T-helper 2 cell treated with Interferon-gamma antibody and Interleukin-4, amounts not matched to agents 5 μg/mL and 100 μg/mL, for 36 hours (primary cell): ENCODE data around the gene ZBTB14.

Source experiments
- DNase-seq: peaks from one replicate; pipeline ENCODE4 v3.0.0; 2021; ENCODE audit warnings: low spot score
- H3K27ac Mint-ChIP-seq: one replicate; pipeline ENCODE4 v1.8.0; 2021; ENCODE audit warnings: mild to moderate bottlenecking, mixed read lengths
- H3K27me3 Mint-ChIP-seq: one replicate; pipeline ENCODE4 v1.8.0; 2021; ENCODE audit warnings: low read depth, mixed read lengths
- H3K36me3 Mint-ChIP-seq: one replicate; pipeline ENCODE4 v1.8.0; 2021; ENCODE audit warnings: low read depth, mixed read lengths
- H3K4me1 Mint-ChIP-seq: one replicate; pipeline ENCODE4 v1.8.0; 2021; ENCODE audit warnings: low read depth, mixed read lengths
- H3K4me3 Mint-ChIP-seq: one replicate; pipeline ENCODE4 v1.8.0; 2022; ENCODE audit warnings: mild to moderate bottlenecking, moderate library complexity, mixed read lengths
- H3K9me3 Mint-ChIP-seq: one replicate; pipeline ENCODE4 v1.8.0; 2021; ENCODE audit warnings: mixed read lengths

The ZBTB14 gene, protein sequence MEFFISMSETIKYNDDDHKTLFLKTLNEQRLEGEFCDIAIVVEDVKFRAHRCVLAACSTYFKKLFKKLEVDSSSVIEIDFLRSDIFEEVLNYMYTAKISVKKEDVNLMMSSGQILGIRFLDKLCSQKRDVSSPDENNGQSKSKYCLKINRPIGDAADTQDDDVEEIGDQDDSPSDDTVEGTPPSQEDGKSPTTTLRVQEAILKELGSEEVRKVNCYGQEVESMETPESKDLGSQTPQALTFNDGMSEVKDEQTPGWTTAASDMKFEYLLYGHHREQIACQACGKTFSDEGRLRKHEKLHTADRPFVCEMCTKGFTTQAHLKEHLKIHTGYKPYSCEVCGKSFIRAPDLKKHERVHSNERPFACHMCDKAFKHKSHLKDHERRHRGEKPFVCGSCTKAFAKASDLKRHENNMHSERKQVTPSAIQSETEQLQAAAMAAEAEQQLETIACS

DNA sequence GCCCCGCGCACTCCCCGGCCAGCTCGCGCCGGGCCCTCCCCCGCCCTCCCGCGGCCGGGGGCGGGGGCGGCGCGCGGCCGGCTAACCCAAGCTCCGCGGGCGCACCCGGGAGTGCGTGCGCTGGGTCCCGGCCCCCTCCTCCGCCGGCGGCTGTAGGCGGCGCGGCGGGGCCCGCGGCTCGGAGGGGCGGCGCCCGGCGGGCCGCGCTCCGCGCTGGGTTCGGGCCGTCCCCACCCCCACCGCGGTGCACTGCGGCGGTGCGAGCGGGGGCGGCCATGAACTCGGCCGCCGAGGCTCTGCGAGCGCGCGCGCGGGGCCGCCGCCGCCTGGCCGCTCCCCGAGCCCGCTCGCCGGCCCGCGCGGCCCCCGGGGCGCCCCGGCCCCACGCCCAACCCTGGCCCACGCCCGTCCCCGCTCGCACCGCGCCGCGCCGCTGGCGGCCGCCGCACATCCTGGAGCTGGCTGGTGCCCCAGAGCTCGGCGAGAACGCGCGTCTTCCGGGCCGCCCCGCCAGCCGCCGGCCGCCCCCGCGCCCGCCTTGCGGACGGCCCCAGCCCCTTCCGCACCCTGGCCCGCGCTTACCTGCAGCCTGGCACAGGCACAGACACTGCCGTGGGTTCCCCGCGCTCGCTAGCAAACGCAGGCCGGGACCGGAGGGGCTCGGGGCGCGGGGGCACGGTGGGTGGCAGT lies at the start of gene ZBTB14:
Gene ZBTB14 (minus strand): TSS at position 496 of the 690 bp plus-strand sequence. CDS start 2,480 bp downstream, outside the sequence.
- Mint-ChIP-seq H3K9me3 (no peaks in the 10 kb centered on the region), H3K4me1 (peaks cover 17% of the 10 kb centered on the region), H3K4me3 (peak within 1 kb of the TSS; percentile 96), H3K27me3 (peaks cover 15% of the 10 kb centered on the region), H3K27ac (peak within 1 kb of the TSS; percentile 99), H3K36me3 (peaks cover 24% of the 10 kb centered on the region)
- peak; percentile 71 for DNase-seq

DNA sequence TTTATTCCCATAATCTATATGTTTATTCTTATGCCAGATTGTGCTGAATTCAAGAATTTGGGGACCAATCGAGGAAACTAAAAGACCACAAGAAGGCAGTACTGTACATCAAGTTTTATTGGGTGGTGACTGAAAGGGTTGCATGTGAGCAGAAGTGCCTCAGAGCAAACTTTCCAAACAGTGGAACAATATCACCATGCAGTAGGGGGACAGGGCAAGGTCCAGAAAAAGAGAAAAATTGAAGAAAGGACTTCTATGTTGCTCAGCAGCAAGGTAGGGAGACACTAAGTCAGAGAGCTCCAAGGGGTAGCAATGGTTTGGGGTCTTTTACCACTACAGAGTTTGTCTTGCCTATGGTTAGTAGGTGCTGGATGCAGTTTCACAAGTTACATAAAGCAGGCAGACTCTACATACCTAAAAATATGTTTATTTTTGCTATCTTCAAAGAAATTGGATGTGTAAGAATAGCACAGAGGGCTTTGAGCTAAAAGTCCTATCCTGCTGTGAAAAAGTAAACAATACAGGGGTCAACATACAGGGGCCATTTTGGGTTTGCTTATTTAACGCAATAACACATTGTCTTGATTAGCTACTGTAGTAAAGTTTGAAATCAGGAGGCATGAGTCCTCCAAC lies 43.8 kb upstream of the ZBTB14 start:
- Mint-ChIP-seq H3K9me3 (no peaks in the 10 kb centered on the region), H3K36me3 (no peaks in the 10 kb centered on the region), H3K27ac (no peak overlapping the region), H3K27me3 (no peaks in the 10 kb centered on the region), H3K4me1 (no peaks in the 10 kb centered on the region), H3K4me3 (no peak overlapping the region)
- DNase-seq = no peak

DNA sequence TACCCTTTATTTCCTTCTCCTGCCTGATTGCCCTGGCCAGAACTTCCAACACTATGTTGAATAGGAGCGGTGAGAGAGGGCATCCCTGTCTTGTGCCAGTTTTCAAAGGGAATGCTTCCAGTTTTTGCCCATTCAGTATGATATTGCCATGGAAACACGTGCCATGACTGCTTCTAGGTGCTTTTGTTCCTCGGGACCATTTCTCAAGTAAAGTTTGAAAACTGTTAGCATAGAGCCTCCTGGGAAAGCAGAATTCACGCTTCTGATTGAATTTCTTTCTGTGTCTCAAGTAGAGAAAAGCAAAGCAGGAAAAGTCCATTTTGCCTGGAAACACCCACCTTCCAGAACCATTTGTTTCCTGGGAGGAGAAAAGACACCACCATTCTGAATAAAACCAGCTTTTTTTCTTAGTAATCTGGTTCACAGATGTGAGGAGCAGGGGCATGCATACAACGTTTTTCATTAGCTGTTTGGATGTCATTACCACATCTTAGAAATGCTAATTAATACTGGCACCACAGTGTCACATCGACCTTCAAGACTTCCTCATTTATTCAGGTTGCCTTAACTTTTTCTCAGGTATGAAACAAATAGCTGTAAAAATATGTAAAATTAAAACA lies 39.0 kb upstream of the ZBTB14 start:
- Mint-ChIP-seq H3K27me3 (no peaks in the 10 kb centered on the region), H3K9me3 (no peaks in the 10 kb centered on the region), H3K27ac (no peak overlapping the region), H3K4me1 (no peaks in the 10 kb centered on the region), H3K4me3 (no peak overlapping the region), H3K36me3 (no peaks in the 10 kb centered on the region)
- DNase-seq = no peak

DNA sequence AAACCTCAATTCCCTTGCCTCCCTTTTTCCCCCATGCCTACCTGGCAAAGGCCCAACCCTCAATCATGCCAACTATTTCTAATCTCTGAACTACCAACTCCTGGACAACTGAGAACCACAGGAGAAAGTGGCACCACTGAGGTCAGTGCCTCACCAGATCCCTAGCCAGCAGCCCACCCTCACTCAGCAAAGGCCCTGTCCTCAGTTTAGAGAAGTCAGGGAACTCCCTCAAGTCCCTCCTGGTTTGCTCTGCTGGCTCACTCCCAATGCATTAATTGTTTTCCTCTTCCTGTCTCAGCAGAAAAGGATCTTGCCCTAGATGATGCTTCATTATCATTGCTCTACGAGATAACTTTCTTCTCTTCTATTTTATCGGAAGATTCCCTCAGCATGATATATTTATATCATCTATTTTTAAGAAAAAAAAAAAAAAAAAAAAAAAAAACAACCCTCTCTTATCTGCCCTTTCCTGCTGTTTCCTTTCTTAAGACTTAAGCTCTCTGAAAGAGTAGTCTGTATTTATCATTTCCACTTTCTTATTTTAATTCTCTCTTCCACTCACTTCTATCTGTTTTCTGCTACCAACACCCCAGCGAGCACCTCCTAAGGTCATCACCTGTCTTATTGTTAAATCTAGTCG lies 22.7 kb upstream of the ZBTB14 start:
- Mint-ChIP-seq H3K27me3 (peaks cover 2% of the 10 kb centered on the region), H3K9me3 (peaks cover 3% of the 10 kb centered on the region), H3K36me3 (no peaks in the 10 kb centered on the region), H3K4me1 (no peaks in the 10 kb centered on the region), H3K27ac (no peak overlapping the region), H3K4me3 (no peak overlapping the region)
- DNase-seq = no peak

DNA sequence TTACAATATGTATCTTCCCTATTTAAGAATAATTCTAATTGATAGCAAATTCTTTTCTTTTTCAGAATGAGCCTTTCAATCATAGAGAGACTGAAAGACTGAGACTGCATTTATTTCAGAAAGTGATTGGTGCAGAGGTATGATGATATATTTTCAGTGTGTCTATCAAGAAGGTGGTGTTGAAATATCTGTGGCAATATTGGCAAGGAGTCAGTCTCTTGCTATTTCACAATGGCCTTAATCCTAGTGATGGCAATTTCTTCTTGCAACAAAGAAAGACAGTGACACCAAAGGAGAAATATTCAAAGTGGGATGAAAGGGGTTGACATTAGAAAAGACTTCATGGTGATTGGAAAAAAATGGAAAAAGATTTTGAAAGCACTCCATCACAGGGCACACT lies 21.7 kb upstream of the ZBTB14 start:
- H3K9me3 Mint-ChIP-seq = no peaks in the 10 kb centered on the region
- no peaks in the 10 kb centered on the region for H3K36me3 Mint-ChIP-seq
- no peak for DNase-seq
- H3K4me1 Mint-ChIP-seq = no peaks in the 10 kb centered on the region
- H3K27me3 Mint-ChIP-seq = peaks cover 2% of the 10 kb centered on the region
- H3K27ac Mint-ChIP-seq = no peak overlapping the region
- H3K4me3 Mint-ChIP-seq = no peak overlapping the region

DNA sequence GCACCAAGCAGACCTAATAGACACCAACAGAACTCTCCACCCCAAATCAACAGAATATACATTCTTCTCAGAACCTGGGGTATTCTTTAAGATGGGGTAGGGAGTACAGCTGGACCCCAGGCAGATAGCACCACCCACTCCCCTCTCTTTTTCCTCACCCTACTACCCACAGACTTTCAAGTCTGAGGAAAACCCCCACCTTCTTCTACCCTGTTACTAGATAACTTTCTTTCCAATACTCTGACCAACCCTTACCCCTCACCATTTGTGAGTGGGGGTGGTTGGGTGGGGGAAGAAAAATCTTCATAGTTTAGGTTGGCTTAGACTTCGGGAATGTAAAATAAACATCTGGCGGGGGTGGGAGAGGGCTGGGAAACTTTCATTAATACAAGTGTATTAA lies 20.3 kb upstream of the ZBTB14 start:
- Mint-ChIP-seq H3K4me1 (peaks cover 4% of the 10 kb centered on the region), H3K36me3 (no peaks in the 10 kb centered on the region)

DNA sequence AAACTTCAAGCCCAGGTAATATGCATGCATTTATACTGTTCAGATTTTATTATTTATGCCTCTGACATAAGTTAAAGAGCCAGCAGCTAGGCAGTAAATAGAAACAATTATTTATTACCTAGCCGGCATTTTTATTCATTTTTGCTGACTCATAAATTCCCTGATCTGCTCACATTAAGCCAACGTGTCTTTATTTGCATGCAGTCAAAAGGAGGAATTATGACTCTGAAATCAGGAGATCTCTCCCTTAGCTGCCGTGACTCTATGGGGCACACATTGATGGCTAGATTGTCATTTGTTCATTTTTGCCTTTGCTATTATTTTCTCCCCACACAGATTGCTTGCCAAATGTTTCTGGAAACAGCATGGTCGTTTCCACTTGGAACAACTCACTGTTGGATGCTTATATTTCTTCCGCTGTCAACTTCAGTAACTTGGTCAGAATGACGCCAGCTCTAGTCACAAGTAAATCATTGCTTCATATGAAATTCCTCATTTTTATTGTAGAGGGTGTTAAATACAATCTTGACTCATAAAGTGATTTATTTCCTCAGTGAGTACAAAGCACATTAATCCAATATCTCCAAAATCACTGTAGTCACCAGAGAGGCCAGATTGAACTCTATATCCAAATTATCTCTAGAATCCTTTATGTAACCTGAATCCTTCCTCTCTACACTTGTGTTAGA lies 15.9 kb upstream of the ZBTB14 start:
- DNase-seq = no peak
- H3K27ac Mint-ChIP-seq = no peak overlapping the region
- no peak overlapping the region for H3K4me3 Mint-ChIP-seq
- H3K9me3 Mint-ChIP-seq = no peaks in the 10 kb centered on the region
- H3K4me1 Mint-ChIP-seq = peaks cover 20% of the 10 kb centered on the region
- H3K36me3 Mint-ChIP-seq = no peaks in the 10 kb centered on the region
- peaks cover 1% of the 10 kb centered on the region for H3K27me3 Mint-ChIP-seq

More for the DNA sequence above, 20.3 kb upstream of the ZBTB14 start:
- H3K27me3 Mint-ChIP-seq = peaks cover 2% of the 10 kb centered on the region
- H3K9me3 Mint-ChIP-seq = no peaks in the 10 kb centered on the region
- H3K27ac Mint-ChIP-seq = no peak overlapping the region
- DNase-seq = no peak
- no peak overlapping the region for H3K4me3 Mint-ChIP-seq

DNA sequence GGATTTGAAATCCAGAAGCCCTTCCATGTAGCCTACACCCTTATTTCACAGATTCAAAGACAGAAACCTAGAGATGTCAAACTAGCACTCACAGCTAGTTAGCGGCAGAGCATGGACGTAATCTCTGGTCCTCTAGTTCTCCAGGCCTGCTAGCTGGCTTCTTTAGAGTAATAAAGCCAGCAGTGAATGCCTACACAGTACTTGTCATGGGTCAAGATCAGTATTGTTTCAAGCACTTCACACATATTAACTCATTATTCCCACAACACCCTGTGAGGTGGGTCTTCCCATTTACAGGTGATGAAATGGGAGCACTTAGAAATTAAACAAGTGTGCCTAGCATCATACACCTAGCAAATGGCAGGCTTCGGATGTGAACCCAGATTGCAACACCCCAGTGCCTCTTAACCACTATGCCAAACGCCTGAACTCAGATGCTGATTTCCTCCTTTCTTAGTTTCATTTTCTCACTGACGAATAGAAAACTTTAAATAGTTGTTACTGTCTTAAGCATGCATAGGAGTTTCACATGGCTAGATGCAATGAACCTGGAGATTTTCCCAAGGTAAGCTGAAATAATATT lies 14.5 kb upstream of the ZBTB14 start:
- H3K36me3 Mint-ChIP-seq = no peaks in the 10 kb centered on the region
- peak overlapping the region; percentile 82 for H3K4me3 Mint-ChIP-seq
- no peak for DNase-seq
- H3K4me1 Mint-ChIP-seq = peaks cover 20% of the 10 kb centered on the region
- no peaks in the 10 kb centered on the region for H3K9me3 Mint-ChIP-seq
- H3K27me3 Mint-ChIP-seq = no peaks in the 10 kb centered on the region
- H3K27ac Mint-ChIP-seq = peak overlapping the region; percentile 77

DNA sequence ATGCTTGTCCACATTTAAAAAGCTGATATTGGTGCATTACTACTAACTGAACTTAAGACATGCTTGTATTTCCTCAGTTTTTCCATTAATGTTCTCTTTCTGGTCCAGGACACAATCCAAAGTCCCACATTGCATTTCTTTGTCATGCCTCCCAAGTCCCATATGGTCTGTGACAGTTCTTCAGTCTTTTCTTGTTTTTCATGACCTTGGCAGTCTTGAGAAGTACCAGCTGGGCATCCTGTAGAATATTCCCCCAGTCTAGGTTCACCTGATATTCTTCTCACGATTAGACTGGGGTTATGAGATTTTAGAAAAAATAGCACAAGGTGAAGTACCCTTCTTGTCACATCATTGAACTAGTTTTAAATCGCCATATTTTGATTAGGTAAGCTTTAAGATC lies 10.3 kb upstream of the ZBTB14 start:
- Mint-ChIP-seq H3K4me1 (peaks cover 16% of the 10 kb centered on the region), H3K27me3 (peaks cover 25% of the 10 kb centered on the region), H3K27ac (no peak overlapping the region), H3K36me3 (no peaks in the 10 kb centered on the region), H3K9me3 (no peaks in the 10 kb centered on the region), H3K4me3 (no peak overlapping the region)
- DNase-seq = no peak

DNA sequence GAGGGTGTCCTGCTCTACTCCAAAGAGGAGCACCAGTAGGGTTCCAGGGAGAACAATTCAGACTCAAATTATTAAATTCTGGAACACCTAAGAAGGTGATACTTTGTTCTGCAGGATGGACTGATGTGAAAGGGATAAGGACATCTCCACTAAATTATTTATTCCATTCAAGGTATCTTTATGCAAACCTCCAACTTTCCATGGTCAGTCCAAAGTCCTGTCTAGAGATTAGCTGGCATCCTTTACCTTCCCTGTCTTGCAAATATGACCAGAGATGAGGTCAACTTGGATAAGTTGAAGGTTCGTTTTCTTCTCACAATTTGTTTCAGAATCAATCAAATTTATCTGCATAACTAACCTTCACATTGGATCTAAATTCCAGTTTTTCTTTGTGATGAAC lies 8.7 kb upstream of the ZBTB14 start:
- H3K4me3 Mint-ChIP-seq = no peak overlapping the region
- no peak overlapping the region for H3K27ac Mint-ChIP-seq
- peaks cover 36% of the 10 kb centered on the region for H3K27me3 Mint-ChIP-seq
- no peak for DNase-seq
- peaks cover 4% of the 10 kb centered on the region for H3K4me1 Mint-ChIP-seq
- no peaks in the 10 kb centered on the region for H3K9me3 Mint-ChIP-seq
- H3K36me3 Mint-ChIP-seq = no peaks in the 10 kb centered on the region

DNA sequence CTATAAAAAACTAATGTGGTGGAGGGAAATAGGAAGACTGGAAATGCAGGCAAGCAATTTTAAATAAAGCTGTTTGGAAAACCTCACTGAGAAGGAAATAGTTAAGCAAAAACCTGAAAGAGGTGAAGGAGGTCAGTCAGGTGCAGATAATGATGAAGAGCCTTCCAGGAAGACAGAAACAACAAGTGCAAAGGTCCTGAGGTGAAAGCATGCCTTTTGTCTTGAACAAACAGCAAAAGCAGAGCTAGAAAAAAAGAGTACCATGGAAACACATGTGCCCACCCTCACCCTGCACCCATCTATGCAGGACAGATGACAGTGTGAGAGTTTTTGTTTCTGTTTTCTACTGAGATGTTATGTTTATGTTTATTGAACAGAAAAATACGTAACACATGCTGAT lies 8.1 kb upstream of the ZBTB14 start:
- no peaks in the 10 kb centered on the region for H3K4me1 Mint-ChIP-seq
- no peak overlapping the region for H3K4me3 Mint-ChIP-seq
- H3K9me3 Mint-ChIP-seq = no peaks in the 10 kb centered on the region
- peaks cover 41% of the 10 kb centered on the region for H3K27me3 Mint-ChIP-seq
- no peaks in the 10 kb centered on the region for H3K36me3 Mint-ChIP-seq
- no peak for DNase-seq
- no peak overlapping the region for H3K27ac Mint-ChIP-seq

DNA sequence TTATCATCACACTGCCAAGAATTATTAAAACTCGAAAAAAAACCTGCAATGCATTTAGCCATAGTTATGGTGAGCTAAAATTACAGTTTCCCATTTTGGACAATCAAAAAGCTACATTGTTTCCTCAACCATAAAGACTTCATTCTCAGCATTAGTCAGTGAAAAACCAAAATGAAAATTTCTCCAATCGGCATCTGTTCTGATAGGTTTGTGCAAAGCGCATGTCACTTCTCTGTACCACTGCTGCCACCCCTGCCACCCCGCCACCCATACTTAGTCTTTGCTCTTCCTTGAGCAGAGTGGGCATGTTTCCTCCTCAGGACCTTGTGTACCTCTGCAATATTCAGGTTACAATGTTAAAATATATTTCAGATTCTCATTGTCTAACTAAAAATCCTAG lies 7.1 kb upstream of the ZBTB14 start:
- Mint-ChIP-seq H3K27ac (no peak overlapping the region), H3K4me1 (no peaks in the 10 kb centered on the region), H3K4me3 (no peak overlapping the region), H3K27me3 (peaks cover 42% of the 10 kb centered on the region), H3K36me3 (no peaks in the 10 kb centered on the region), H3K9me3 (no peaks in the 10 kb centered on the region)
- no peak for DNase-seq
